GM18498 (cell line): Measurements from ENCODE around the gene FKBP5.
"Not testable (repeated sequence)": the region's sequence is repeated elsewhere in the genome, so short reads cannot be mapped to it uniquely, and the experiment has no call there.

Experiments
- ATAC-seq: cut with Tn5 transposase; IDR thresholded peaks from one replicate; pipeline ENCODE4 v1.9.1; 2021; ENCODE audit warnings: mild to moderate bottlenecking, moderate library complexity; ENCODE audit not compliant: unreplicated experiment

Gene FKBP5

GRCh38 chr6:35688605-35689322 is at the start of gene FKBP5:
Gene FKBP5, minus strand, starts transcription at chr6:35688915. Its CDS starts 46,091 bp downstream, at chr6:35642824.
- ATAC-seq, result peak; percentile 92

DNA sequence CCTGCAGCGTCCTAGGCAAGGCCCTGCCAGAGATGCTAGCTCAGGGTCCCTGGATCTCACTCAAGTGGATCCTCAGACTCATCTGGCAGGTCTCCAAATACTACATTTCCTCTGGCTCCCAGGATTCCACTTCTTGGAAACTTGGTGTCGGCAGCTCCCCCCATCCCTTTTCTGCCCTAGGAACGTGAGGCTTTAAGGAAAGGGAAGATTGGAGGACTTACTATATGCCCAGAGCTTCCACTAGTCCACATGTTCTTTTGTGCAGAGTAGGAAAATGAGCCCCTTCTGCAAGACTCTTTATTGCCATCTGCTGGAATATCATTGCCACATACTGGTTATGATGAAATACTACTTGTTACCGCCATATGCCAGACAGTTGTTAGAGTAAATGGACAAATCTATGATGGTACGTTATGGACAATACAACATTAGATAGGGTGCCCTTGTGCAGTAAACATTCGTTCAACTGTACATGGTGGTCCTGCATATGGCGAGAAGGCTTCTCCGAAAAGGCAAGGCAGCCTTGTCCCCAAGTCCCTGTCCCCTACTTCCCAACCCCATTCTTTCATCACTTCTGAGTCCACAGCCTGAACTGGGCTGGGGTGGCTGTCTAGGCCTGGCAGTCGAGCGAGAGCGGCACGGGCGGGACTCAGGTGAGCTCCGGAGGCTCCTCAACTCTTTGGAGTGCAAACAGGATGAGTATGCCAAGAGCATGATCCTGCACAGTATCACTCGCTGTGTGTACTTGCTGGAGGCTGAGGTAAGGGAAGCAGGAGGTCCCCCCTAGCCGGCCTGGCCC is 48.9 kb upstream of the FKBP5 start:
- ATAC-seq, result no peak

GRCh38 chr6:35736982-35737412 is 48.3 kb upstream of the FKBP5 start, which contains the start of gene ARMC12:
Gene ARMC12, plus strand, starts transcription at chr6:35737032. Its CDS starts 77 bp downstream, at chr6:35737109.
- ATAC-seq, result no peak

GRCh38 chr6:35736253-35736894 is 47.7 kb upstream of the FKBP5 start:
- ATAC-seq, result no peak

DNA sequence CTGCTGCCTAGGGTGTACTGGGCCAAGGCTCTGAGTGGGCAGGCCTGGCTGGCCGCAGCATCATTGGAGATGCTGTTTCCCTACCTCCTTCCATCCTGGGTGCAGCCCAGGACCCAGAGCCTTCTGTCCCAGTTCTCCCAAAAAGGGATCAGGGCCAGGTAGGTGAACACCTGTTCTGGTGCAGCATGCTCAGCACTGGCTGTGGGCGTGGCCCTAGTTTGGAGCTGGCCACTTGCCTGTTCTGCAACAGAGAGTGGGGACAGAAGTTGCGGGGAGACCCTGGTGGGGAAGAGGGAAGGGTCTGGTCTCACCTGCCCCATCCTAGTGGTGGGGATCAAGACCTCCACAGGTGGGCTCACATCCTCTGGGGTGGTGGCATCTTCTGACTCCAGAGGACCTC is 46.7 kb upstream of the FKBP5 start:
- no peak for ATAC-seq

GRCh38 chr6:35734319-35734718 is 45.6 kb upstream of the FKBP5 start:
- not testable (repeated sequence) for ATAC-seq

DNA sequence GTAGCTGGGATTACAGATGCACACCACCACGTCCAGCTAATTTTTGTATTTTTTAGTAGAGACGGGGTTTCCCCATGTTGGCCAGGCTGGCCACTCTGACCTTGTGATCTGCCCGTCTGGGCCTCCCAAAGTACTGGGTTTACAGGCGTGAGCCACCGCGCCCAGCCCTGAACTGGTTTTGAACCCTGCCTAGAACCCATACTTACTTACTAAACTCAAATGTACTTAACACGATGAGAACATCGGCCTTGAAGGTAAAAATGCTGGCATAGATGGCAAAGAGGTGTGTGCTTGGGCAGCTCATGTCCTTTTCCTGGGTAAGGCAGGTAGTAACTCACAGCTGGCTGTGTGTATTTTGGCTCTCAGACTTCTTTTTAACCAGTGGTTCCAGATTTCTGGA is 44.9 kb upstream of the FKBP5 start:
- no peak for ATAC-seq

DNA sequence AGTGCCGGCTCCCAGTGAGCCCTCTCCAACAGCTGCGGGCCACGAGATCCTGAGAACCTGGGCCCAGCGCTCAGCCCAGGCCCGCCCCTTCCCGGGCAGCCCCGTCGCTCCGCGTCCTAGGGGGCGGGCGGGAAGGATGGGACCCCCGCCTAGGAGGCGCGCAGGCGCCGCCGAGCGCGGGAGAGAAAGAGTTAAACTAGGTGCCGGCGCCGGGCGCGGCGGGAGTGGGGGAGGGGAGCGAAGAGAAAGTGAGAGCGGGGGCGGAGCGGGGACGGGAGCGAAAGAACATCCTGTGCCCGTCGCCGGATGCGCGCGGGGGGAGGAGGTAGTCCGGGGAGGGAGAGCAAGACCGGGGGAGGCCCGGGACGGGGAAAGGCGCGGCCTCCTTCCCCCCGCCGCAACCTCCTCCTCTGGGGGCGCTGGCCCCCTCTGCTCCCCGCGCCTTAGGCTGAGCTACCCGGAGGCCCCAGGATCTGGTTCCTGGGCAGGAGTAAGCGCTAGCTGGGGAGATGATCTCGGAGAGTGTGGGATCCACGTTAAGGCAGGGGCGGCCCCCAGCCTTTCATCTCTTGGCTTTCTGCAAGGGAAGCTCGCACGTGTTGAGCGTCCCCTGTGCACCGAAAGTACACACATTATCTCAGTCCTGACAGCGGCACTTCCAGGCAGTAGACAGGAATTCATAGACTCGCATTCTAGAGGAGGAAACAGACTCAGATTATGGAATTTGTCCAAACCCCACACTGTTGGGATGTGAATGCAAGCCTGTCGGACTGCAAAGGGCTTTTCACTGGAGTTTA is 43.2 kb upstream of the FKBP5 start:
- ATAC-seq, result peak; percentile 60

DNA sequence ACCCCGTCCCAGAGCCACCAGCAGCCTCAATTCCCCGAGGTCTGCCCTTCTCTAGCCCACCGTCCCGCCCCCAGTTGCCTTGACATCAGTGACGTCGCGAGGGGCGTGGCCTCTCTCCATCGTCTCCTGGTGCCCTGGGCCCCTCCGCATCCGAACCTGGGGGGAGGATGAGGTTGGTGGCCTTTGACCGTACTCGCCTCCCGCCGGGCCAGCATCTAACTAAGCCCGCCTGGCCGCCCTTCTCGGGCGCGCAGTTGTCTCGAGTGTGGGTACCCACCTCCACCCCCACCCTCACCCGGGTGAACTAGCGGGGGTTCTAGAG is 42.7 kb upstream of the FKBP5 start:
- ATAC-seq, result peak; percentile 54

DNA sequence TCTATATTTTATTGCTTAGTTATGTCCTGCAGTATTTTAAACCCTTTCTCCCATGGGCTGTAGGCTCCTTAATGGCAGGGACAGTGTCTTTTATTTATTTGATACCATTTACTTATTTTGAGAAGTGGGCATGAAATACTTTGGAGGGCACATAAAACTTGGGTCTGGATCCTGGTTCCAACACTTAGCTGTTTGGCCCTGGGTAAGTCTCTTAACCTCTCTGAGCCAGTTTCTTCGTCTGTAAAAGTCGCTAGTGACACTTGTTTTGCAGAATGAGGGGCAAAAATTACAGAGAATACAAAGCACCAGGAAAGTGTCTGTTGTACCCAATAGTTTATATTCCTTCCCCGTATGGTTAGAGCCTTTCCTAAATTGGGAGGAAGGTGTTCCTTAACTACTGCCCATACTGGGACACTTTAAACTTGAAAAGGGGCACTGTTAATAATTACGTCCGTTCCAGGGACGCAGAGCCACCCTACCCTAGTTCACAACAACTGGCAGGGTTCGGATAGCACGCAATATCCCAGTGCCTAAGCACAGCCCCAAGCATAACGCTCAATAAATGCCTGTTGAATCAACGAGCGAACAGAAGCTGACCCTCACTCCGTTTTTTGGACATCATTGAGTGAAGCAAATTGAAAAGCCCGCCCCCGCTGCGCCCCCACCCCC is 42.2 kb upstream of the FKBP5 start:
- no peak for ATAC-seq

GRCh38 chr6:35729722-35730121 is 41.0 kb upstream of the FKBP5 start:
- no peak for ATAC-seq

GRCh38 chr6:35728683-35729678 is 40.3 kb upstream of the FKBP5 start:
- ATAC-seq, result no peak

GRCh38 chr6:35727935-35728682 is 39.4 kb upstream of the FKBP5 start:
- peak; percentile 40 for ATAC-seq

- ATAC-seq, result no peak
Measured at GRCh38 chr6:35727231-35727934, 38.7 kb upstream of the FKBP5 start.

- ATAC-seq, result no peak
Measured at GRCh38 chr6:35725721-35726438, 37.2 kb upstream of the FKBP5 start.

GRCh38 chr6:35725081-35725708 is 36.5 kb upstream of the FKBP5 start:
- no peak for ATAC-seq

DNA sequence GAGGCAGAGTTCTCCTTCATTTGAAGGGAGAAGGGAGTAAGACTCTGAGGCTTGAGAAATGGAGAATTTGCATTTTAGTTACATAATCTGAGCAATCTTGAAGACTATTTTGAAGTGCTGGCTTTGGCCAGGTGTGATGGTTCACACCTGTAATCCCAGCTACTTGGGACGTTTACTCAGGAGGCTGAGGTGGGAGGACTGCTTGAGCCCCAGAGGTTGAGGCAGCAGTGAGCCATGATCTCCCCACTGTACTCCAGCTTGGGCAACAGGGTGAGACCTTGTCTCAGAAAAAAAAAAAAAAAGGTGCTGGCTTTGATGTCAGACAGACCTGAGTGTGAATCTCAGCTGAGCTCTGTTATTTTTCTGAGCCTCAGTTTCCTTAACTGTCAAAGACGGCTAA is 35.8 kb upstream of the FKBP5 start:
- no peak for ATAC-seq
